NCI-H524 (cell line): ENCODE data around the gene NEDD4L.

Source experiments
- DNase-seq, 2 experiments: peaks; one replicate each; lab custom pipeline; 2025; lab: John Stamatoyannopoulos, UW

Gene NEDD4L

GRCh38 chr18:58095222-58095621 is 51.2 kb downstream of the NEDD4L start:
- peak; percentile 51 to 86 for DNase-seq

GRCh38 chr18:58095655-58096054 is 51.6 kb downstream of the NEDD4L start:
- DNase-seq, result no peak

DNA sequence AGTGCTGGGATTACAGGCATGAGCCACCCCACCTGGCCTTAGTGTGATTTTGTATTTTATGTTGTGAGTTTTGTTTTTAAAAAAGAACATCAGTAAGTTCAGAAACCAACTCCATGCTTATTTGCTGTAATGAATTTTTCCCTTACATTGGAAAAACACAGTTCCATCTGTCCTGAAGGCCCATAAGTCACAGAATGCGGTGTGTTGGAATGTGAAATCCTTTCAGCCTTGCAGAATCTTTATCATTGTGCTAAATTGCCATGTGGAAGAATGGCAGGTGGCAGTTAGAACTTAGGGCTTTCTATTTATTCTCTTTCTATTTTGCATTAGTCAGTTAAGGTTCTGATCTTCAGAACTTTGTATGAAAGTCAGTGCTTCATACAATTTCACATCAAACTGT is 52.6 kb downstream of the NEDD4L start:
- DNase-seq, result no peak

- DNase-seq, result no peak
Measured at GRCh38 chr18:58097121-58097906, 53.3 kb downstream of the NEDD4L start.

GRCh38 chr18:58097907-58098166 is 53.8 kb downstream of the NEDD4L start:
- no peak for DNase-seq

GRCh38 chr18:58098706-58099105 is 54.7 kb downstream of the NEDD4L start:
- DNase-seq, result no peak

DNA sequence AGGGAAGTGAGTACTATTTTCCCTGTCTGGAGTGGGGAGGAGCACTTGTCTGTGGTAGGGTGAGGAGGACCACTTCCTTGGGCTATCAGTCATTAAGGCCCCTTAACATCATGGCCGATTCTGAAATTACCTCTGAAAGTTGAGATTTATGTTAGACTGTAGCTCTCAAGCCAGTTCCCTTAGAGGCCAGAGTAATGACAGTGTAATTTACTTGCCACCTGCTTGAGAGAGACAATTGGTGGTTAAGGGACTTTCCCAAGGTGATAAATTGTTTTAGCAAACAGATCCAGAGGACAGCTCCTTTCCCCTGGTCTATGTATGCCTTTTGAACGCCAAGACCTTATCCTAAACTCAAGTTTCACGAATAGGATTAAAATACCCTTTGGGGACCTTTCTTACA is 56.1 kb downstream of the NEDD4L start:
- no peak for DNase-seq

DNA sequence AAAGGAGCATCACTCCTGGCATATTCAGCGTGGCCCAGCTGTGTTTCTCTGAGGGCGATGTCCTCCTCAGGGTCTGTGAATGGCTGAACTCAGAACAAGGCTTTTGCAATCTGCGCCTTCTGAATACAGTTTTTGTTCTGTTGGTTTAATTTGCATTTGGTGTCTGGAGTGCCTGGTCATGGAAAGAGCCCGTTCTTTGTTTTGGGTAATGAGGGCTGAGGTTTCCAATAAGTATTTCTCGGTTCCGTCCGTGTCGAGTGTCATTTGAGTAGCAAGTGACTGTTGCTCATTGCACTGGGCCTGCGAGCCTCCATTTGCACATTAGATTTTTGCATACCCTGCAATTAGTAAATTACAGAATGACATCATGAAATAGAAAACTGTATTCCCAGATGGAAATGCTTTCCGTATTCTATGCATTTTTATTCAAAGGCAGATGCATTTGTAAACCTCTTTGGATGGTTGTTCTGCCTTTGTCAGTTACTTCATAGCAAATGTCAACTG is 57.3 kb downstream of the NEDD4L start:
- DNase-seq, result no peak

GRCh38 chr18:58102018-58102417 is 58.0 kb downstream of the NEDD4L start:
- no peak for DNase-seq

- DNase-seq, result peak in 1 of 2 experiments; percentile 10
Measured at GRCh38 chr18:58102875-58103274, 58.8 kb downstream of the NEDD4L start.

DNA sequence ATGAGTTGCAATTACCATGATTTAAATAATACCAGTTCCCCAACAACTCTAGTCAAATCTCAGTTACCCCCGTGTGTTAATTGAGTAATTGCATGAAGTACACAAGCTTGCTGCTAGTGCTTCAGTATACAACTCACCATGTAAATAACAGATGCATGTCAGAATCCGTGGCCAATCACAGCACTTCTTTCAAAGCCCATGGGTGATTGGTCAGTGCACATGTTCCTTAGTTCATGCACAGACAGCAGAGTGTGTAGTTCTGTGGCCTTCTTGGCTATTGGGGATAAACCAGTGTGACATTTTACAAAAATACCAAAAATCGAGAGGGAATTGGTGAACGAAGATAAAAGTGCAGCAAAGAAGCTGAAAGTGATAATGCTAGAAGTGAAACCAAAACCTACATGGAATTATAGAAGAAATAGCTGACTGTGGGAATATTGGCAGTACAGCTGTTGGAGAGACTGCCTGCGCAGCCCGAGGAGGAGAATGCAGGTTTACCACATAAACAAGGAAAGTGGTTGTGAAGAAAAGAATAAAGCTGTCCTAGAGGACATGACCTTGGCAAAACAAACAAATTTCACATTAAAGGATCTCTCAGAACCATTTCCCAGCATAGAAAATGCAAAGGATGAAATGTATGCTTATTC is 59.4 kb downstream of the NEDD4L start:
- DNase-seq, result peak; percentile 19 to 38

- DNase-seq, result no peak
Measured at GRCh38 chr18:58104096-58104495, 60.1 kb downstream of the NEDD4L start.

DNA sequence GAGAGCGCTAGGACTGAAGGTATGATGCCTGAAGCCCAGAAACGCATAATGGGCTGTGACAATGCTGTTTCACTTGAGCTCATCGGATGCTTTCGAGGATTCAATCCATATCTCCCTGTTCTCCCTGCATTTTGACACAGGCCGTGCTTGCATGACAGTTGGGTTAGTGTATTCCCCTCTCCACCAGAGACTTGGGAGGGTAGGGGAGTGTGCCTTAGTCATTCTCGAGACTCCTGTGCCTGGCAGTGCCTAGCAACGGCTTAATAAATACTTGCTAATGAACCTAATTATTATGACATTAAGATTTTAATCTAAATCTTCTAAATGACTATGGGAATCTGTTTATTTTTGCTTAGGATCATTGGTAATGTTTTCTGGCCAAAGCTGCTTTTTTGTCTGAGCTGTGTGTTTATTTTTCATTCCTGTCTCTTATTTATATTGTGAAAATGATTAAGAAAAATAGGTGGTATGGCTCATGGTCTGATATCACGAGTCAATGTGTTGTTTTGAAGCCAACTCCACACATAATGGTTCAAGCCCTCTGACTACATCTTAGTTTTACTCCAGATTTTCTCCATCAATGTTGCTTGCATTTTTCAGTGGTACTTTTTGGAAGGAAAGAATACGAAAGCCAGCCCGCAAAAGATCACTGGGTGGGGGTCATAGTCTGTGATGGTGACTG is 61.3 kb downstream of the NEDD4L start:
- peak in 1 of 2 experiments; percentile 44 for DNase-seq

GRCh38 chr18:58105888-58106260 is 61.8 kb downstream of the NEDD4L start:
- DNase-seq, result peak; percentile 91 to 96

- DNase-seq, result peak; percentile 52 to 87
Measured at GRCh38 chr18:58106289-58107070, 62.5 kb downstream of the NEDD4L start.

- no peak for DNase-seq
Measured at GRCh38 chr18:58109256-58109655, 65.2 kb downstream of the NEDD4L start.

- DNase-seq, result peak; percentile 28 to 47
Measured at GRCh38 chr18:58110398-58110797, 66.4 kb downstream of the NEDD4L start.

- DNase-seq, result no peak
Measured at GRCh38 chr18:58112174-58112573, 68.1 kb downstream of the NEDD4L start.

GRCh38 chr18:58113337-58113736 is 69.3 kb downstream of the NEDD4L start:
- no peak for DNase-seq

GRCh38 chr18:58114766-58115165 is 70.7 kb downstream of the NEDD4L start:
- peak; percentile 92 to 96 for DNase-seq

DNA sequence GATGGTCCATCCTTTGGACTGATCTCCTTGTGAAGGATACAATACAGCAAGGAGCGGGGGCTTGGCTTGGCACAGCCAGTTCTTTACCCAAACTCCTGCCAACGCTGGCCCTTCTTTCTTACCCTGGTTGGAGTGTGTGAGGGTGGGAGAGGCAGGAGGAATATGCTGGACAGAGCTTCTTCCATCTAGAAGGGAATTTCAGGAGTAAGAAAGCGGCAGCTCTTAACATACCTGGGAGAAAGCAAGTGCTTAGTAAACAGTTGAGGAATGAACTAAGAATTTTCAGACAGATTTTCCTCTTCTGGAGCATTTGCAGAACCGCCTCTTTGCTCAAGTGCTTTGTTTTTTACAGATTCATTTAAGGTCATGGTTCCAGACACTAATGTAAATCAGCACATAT is 72.8 kb downstream of the NEDD4L start:
- no peak for DNase-seq

DNA sequence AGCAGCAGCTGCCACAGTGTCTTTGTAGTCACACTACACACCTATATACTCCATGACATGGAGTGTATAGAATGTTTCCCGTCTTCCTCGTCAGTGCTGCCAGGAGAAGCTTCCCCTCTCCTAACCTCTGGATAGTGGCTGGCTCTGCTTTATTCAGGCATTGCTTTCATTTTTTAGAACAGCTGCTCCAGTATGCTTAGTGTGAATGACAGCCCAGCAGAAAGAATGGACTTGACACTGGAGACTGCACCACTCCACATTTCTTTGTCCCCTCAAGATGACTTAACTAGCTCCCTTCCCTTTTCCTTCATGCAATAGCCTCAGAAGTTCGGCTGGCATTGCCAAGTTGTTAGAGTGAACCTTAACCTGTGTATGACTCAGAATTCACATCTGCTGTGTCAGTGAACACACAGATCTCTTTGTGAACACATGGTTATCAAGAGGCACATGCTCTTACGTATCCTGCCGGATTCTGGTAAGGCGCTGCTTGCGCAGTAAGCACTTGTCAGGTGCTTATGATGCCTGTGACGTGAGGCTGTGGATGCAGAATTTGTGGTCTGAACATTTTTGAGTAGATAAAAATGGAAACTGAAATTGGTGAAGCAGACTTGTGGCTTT is 73.9 kb downstream of the NEDD4L start:
- DNase-seq, result peak; percentile 34 to 81
